Ishikawa (cell line): Measurements from ENCODE around the gene KIF1C.

Experiments used
- CREB1 ChIP-seq: IDR thresholded peaks from 2 replicates; pipeline ENCODE4 v1.6.1; 2012; ENCODE audit warnings: low read depth
- EGR1 ChIP-seq: IDR thresholded peaks from 2 replicates; pipeline ENCODE4 v1.6.1; 2012
- EP300 ChIP-seq: IDR thresholded peaks from 2 replicates; pipeline ENCODE4 v1.6.1; 2012; ENCODE audit warnings: borderline replicate concordance
- FOXM1 ChIP-seq: IDR thresholded peaks from 2 replicates; pipeline ENCODE4 v1.6.1; 2012; ENCODE audit warnings: low read depth, borderline replicate concordance
- NFIC ChIP-seq: IDR thresholded peaks from 2 replicates; pipeline ENCODE4 v1.6.1; 2012
- RAD21 ChIP-seq: IDR thresholded peaks from 2 replicates; pipeline ENCODE4 v1.6.1; 2012; ENCODE audit warnings: low read depth
- TAF1 ChIP-seq: IDR thresholded peaks from 2 replicates; pipeline ENCODE4 v1.6.1; 2012; ENCODE audit warnings: low read depth, mild to moderate bottlenecking
- TCF12 ChIP-seq: IDR thresholded peaks from 2 replicates; pipeline ENCODE4 v1.6.1; 2012; ENCODE audit warnings: low read depth
- YY1 ChIP-seq: IDR thresholded peaks from 2 replicates; pipeline ENCODE4 v1.6.1; 2012; ENCODE audit warnings: low read depth
- ZBTB7A ChIP-seq: IDR thresholded peaks from 2 replicates; pipeline ENCODE4 v1.6.1; 2012; ENCODE audit warnings: low read depth
- TF ChIP-seq, protein P1 (sequence below): IDR thresholded peaks from 2 replicates; pipeline ENCODE4 v1.6.1; 2012; ENCODE audit warnings: low read depth, mild to moderate bottlenecking
- TF ChIP-seq, protein P2 (sequence below): IDR thresholded peaks from 2 replicates; pipeline ENCODE4 v1.6.1; 2012
- TF ChIP-seq, protein P3 (sequence below): IDR thresholded peaks from 2 replicates; pipeline ENCODE4 v1.6.1; 2012

DNA sequence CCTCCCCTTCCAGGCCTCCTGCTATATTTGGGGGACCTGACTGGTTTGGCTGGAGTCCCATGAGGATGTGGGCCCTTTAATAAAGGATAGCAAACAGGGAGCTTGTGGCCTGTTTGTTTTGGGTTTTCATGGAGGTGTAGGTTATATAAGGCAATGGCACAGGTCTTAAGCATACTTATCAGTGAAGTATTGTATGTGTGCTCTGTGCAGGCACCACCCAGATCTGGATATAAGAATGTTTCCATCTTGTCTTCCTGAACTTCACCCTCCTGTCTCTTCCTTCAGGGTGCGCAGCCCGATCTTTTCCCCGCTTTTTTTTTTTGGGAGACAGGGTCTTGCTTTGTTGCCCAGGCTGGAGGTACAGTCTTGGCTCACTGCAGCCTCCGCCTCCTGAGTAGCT is 26.9 kb downstream of the KIF1C start:
- TF ChIP-seq YY1 (no peak), RAD21 (no peak), CREB1 (no peak), ZBTB7A (no peak), TAF1 (no peak), EP300 (no peak), TCF12 (no peak), EGR1 (no peak), FOXM1 (no peak), NFIC (no peak)
- TF ChIP-seq, protein P1, sequence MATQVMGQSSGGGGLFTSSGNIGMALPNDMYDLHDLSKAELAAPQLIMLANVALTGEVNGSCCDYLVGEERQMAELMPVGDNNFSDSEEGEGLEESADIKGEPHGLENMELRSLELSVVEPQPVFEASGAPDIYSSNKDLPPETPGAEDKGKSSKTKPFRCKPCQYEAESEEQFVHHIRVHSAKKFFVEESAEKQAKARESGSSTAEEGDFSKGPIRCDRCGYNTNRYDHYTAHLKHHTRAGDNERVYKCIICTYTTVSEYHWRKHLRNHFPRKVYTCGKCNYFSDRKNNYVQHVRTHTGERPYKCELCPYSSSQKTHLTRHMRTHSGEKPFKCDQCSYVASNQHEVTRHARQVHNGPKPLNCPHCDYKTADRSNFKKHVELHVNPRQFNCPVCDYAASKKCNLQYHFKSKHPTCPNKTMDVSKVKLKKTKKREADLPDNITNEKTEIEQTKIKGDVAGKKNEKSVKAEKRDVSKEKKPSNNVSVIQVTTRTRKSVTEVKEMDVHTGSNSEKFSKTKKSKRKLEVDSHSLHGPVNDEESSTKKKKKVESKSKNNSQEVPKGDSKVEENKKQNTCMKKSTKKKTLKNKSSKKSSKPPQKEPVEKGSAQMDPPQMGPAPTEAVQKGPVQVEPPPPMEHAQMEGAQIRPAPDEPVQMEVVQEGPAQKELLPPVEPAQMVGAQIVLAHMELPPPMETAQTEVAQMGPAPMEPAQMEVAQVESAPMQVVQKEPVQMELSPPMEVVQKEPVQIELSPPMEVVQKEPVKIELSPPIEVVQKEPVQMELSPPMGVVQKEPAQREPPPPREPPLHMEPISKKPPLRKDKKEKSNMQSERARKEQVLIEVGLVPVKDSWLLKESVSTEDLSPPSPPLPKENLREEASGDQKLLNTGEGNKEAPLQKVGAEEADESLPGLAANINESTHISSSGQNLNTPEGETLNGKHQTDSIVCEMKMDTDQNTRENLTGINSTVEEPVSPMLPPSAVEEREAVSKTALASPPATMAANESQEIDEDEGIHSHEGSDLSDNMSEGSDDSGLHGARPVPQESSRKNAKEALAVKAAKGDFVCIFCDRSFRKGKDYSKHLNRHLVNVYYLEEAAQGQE = no peak
- TF ChIP-seq, protein P2, sequence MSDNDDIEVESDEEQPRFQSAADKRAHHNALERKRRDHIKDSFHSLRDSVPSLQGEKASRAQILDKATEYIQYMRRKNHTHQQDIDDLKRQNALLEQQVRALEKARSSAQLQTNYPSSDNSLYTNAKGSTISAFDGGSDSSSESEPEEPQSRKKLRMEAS = no peak
- TF ChIP-seq, protein P3, sequence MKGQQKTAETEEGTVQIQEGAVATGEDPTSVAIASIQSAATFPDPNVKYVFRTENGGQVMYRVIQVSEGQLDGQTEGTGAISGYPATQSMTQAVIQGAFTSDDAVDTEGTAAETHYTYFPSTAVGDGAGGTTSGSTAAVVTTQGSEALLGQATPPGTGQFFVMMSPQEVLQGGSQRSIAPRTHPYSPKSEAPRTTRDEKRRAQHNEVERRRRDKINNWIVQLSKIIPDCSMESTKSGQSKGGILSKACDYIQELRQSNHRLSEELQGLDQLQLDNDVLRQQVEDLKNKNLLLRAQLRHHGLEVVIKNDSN = no peak
